Upper lobe of left lung (tissue), 6 donors: Measurements from ENCODE around the gene ZNF423. TPM values are rescaled to one million over a fixed set of nuclear protein-coding genes. Genes with fewer than 3 reads are reported as not detected.

Source experiments
- ATAC-seq, 2 donors: fragments of 200-7000 bp; cut with Tn5 transposase; one replicate each; pipeline ENCODE4 v1.9.1; 2022; ENCODE audit warnings: mild to moderate bottlenecking in 2 of 2, moderate library complexity in 2 of 2; ENCODE audit not compliant: low FRiP score in 2 of 2
- DNase-seq, 2 donors: peaks; one replicate each; pipeline ENCODE4 v3.0.0-alpha.2; 2019 to 2020
- H3K27ac ChIP-seq, 4 donors: fragments of 200-600 bp; sonication (generic); one replicate each; pipeline ENCODE4 v1.5.1; 2016 to 2019
- H3K27me3 ChIP-seq, 4 donors: fragments of 200-600 bp; sonication (generic); one replicate each; pipeline ENCODE4 v1.5.1; 2017 to 2019
- H3K36me3 ChIP-seq, 4 donors: fragments of 200-600 bp; sonication (generic); one replicate each; pipeline ENCODE4 v1.5.1; 2016 to 2019
- H3K4me1 ChIP-seq, 4 donors: fragments of 200-600 bp; sonication (generic); one replicate each; pipeline ENCODE4 v1.5.1; 2018 to 2019
- H3K4me3 ChIP-seq, 4 donors: fragments of 200-600 bp; sonication (generic); one replicate each; pipeline ENCODE4 v1.5.1; 2017 to 2019; ENCODE audit warnings: mild to moderate bottlenecking in 2 of 4, moderate library complexity in 1 of 4
- H3K9me3 ChIP-seq, 4 donors: fragments of 200-600 bp; sonication (generic); one replicate each; pipeline ENCODE4 v1.5.1; 2018 to 2019
- CTCF ChIP-seq, 6 experiments: fragments of 450-650 bp in 4 of 6; fragments of 200-600 bp in 2 of 6; sonication (generic) in 2 of 6; IDR thresholded peaks; one replicate each; pipeline ENCODE4 v1.5.1; 2016 to 2019; ENCODE audit warnings: antibody characterized with exemption in 6 of 6
- EP300 ChIP-seq, 4 donors: sonication (generic); formaldehyde crosslinking; IDR thresholded peaks; one replicate each; pipeline ENCODE4 v1.5.1; 2017; ENCODE audit warnings: antibody characterized with exemption in 4 of 4, control low read depth in 2 of 4
- POLR2A ChIP-seq, 4 donors: fragments of 450-650 bp; IDR thresholded peaks; one replicate each; pipeline ENCODE4 v1.5.1; 2016 to 2017; ENCODE audit warnings: antibody characterized with exemption in 4 of 4, mild to moderate bottlenecking in 2 of 4
- POLR2AphosphoS5 ChIP-seq, 2 donors: sonication (generic); formaldehyde crosslinking; IDR thresholded peaks; one replicate each; pipeline ENCODE4 v1.5.1; 2017; ENCODE audit warnings: antibody characterized with exemption in 2 of 2
- WGBS, 2 donors: methylation state at CpG; one replicate each; pipeline ENCODE4 v1.1.5; 2017 to 2018; 5-methylcytosine and 5-hydroxymethylcytosine counted together
- total RNA-seq, 6 donors: library from RNA; depleted of rRNA in 4 of 6; stranded (reverse); fragments of >200 nt in 4 of 6; gene quantifications; one replicate each; pipeline versions ENCODE4 v1.1.0 to v1.2.1, GENCODE V29; 2016 to 2021
- donor health status: DM: no; HTN: no; CAD: no; lungs with moderate emphysema.
- donor health status: DM: no; HTN: yes; CAD: no; lungs with severe emphysema.

Gene ZNF423
- total RNA-seq, 6 donors from 2014 or later: 4.1 to 11.4 (median 6.7) TPM

GRCh38 chr16:49651996-49652395, 203.9 kb downstream of the ZNF423 start:
- H3K36me3 ChIP-seq: no peaks in the 10 kb centered on the region
- peaks cover 12 to 20% (median 17%) of the 10 kb centered on the region in 4 donors for H3K9me3 ChIP-seq
- no peaks in the 10 kb centered on the region for H3K27me3 ChIP-seq
- no peak for DNase-seq
- WGBS, 2 donors: 73 to 81% methylated on average over 7 of the region's 7 CpGs
- no peak overlapping the region for H3K4me3 ChIP-seq
- TF ChIP-seq EP300 (IDR thresholded peaks at IDR 0.05) (no peak), POLR2A (IDR thresholded peaks at IDR 0.05) (no peak), POLR2AphosphoS5 (IDR thresholded peaks at IDR 0.05) (no peak), CTCF (IDR thresholded peaks at IDR 0.05) (no peak)
- no peak overlapping the region for H3K27ac ChIP-seq
- no peaks in the 10 kb centered on the region for H3K4me1 ChIP-seq
- no peak for ATAC-seq

- Histone ChIP-seq H3K27me3 (no peaks in the 10 kb centered on the region), H3K36me3 (no peaks in the 10 kb centered on the region), H3K9me3 (peaks cover 12 to 26% (median 20%) of the 10 kb centered on the region in 4 donors), H3K4me1 (no peaks in the 10 kb centered on the region), H3K27ac (no peak overlapping the region), H3K4me3 (no peak overlapping the region)
- 80% methylated on average over 2 to 4 of the region's 4 CpGs for whole genome bisulfite sequencing, 2 donors
- ATAC-seq: no peak
- no peak for DNase-seq
- TF ChIP-seq POLR2A (IDR thresholded peaks at IDR 0.05) (no peak), POLR2AphosphoS5 (IDR thresholded peaks at IDR 0.05) (no peak), EP300 (IDR thresholded peaks at IDR 0.05) (no peak), CTCF (IDR thresholded peaks at IDR 0.05) (no peak)
These were observed 204.7 kb downstream of the ZNF423 start for GRCh38 chr16:49651226-49651625.

- Histone ChIP-seq H3K27me3 (no peaks in the 10 kb centered on the region), H3K36me3 (no peaks in the 10 kb centered on the region), H3K27ac (no peak overlapping the region), H3K4me1 (no peaks in the 10 kb centered on the region), H3K9me3 (peaks cover 12 to 30% (median 20%) of the 10 kb centered on the region in 4 donors), H3K4me3 (no peak overlapping the region)
- DNase-seq: no peak
- WGBS, 2 donors: 86 to 89% methylated on average over 1 of the region's 1 CpG
- TF ChIP-seq POLR2A (IDR thresholded peaks at IDR 0.05) (no peak), CTCF (IDR thresholded peaks at IDR 0.05) (no peak), POLR2AphosphoS5 (IDR thresholded peaks at IDR 0.05) (no peak), EP300 (IDR thresholded peaks at IDR 0.05) (no peak)
- no peak for ATAC-seq
These were observed 205.3 kb downstream of the ZNF423 start for GRCh38 chr16:49650603-49651002.

GRCh38 chr16:49649013-49649765, 206.7 kb downstream of the ZNF423 start:
- Histone ChIP-seq H3K27ac (no peak overlapping the region), H3K4me1 (no peaks in the 10 kb centered on the region), H3K4me3 (no peak overlapping the region), H3K9me3 (peaks cover 12 to 33% (median 20%) of the 10 kb centered on the region in 4 donors), H3K36me3 (no peaks in the 10 kb centered on the region), H3K27me3 (no peaks in the 10 kb centered on the region)
- WGBS, 2 donors: 60 to 74% methylated on average over 5 of the region's 5 CpGs
- peak in 1 of 2 donors; percentile 82 for ATAC-seq
- no peak for DNase-seq
- TF ChIP-seq POLR2A (IDR thresholded peaks at IDR 0.05) (no peak), POLR2AphosphoS5 (IDR thresholded peaks at IDR 0.05) (no peak), EP300 (IDR thresholded peaks at IDR 0.05) (no peak), CTCF (IDR thresholded peaks at IDR 0.05) (no peak)

- no peak for DNase-seq
- Histone ChIP-seq H3K4me3 (no peak overlapping the region), H3K36me3 (no peaks in the 10 kb centered on the region), H3K9me3 (peaks cover 12 to 33% (median 20%) of the 10 kb centered on the region in 4 donors), H3K27ac (no peak overlapping the region), H3K27me3 (no peaks in the 10 kb centered on the region), H3K4me1 (no peaks in the 10 kb centered on the region)
- WGBS, 2 donors: 69 to 73% methylated on average over 2 of the region's 2 CpGs
- TF ChIP-seq POLR2A (IDR thresholded peaks at IDR 0.05) (no peak), EP300 (IDR thresholded peaks at IDR 0.05) (no peak), POLR2AphosphoS5 (IDR thresholded peaks at IDR 0.05) (no peak), CTCF (IDR thresholded peaks at IDR 0.05) (no peak)
- ATAC-seq: no peak
These were observed 208.2 kb downstream of the ZNF423 start for GRCh38 chr16:49647673-49648072.
